HepG2 (cell line): Measurements from ENCODE around the gene INHA. TPM values are rescaled to one million over a fixed set of nuclear protein-coding genes. Genes with fewer than 3 reads are reported as not detected.

Experiments
- ATF7-NPFF ChIP-seq: sonication (generic); formaldehyde crosslinking; IDR thresholded peaks from 2 replicates; pipeline ENCODE4 v1.8.1; 2023; ENCODE audit warnings: mild to moderate bottlenecking, low read depth, missing genetic modification reagents, moderate library complexity
- DMTF1 ChIP-seq: sonication (generic); formaldehyde crosslinking; IDR thresholded peaks from 2 replicates; pipeline ENCODE4 v1.4.0; 2020; ENCODE audit warnings: mild to moderate bottlenecking, missing genetic modification reagents
- ELK4 ChIP-seq: sonication (generic); formaldehyde crosslinking; IDR thresholded peaks from 2 replicates; pipeline ENCODE4 v1.9.0; 2021; ENCODE audit warnings: missing genetic modification reagents, borderline replicate concordance
- FOXK1 ChIP-seq: sonication (generic); formaldehyde crosslinking; IDR thresholded peaks from 2 replicates; pipeline ENCODE4 v1.4.0; 2020; ENCODE audit warnings: low read depth, missing genetic modification reagents, borderline replicate concordance
- HNF1A ChIP-seq, 2 experiments: sonication (generic) in 1 of 2; formaldehyde crosslinking in 1 of 2; IDR thresholded peaks; 2 replicates each; pipeline versions ENCODE4 v1.4.0 to v1.6.1; 2016 to 2020; ENCODE audit warnings: borderline replicate concordance in 1 of 2, low read depth in 1 of 2, mild to moderate bottlenecking in 1 of 2, missing genetic modification reagents in 1 of 2
- PCBP1 ChIP-seq: fragments of 200-400 bp; formaldehyde crosslinking; IDR thresholded peaks from 2 replicates; pipeline ENCODE4 v1.6.1; 2017; ENCODE audit warnings: mild to moderate bottlenecking, low read depth, low read length, borderline replicate concordance
- POLR2A ChIP-seq, 2 experiments: IDR thresholded peaks; 2 replicates each; pipeline ENCODE4 v1.6.1; 2011; ENCODE audit warnings: low read depth in 2 of 2, low read length in 2 of 2, mild to moderate bottlenecking in 1 of 2, moderate library complexity in 1 of 2; ENCODE audit not compliant: insufficient read depth in 1 of 2
- SNAPC5 ChIP-seq: sonication (generic); formaldehyde crosslinking; IDR thresholded peaks from 2 replicates; pipeline ENCODE4 v1.8.1; 2023; ENCODE audit warnings: mild to moderate bottlenecking, missing genetic modification reagents, borderline replicate concordance
- ZBTB40 ChIP-seq, 2 experiments: fragments of 450-650 bp in 1 of 2; sonication (generic) in 1 of 2; formaldehyde crosslinking in 1 of 2; IDR thresholded peaks; 2 replicates each; pipeline versions ENCODE4 v1.6.1 to v1.8.0; 2016 to 2022; ENCODE audit warnings: antibody characterized with exemption in 1 of 2, mild to moderate bottlenecking in 1 of 2, missing genetic modification reagents in 1 of 2
- polyA plus RNA-seq, 8 experiments: library from polyadenylated mRNA; depleted of rRNA in 3 of 8; stranded (reverse) in 7 of 8; unstranded in 1 of 8; fragments of >200 nt; fragmentation: Illumina TruSeq in 4 of 8; extraction: Trizol in 4 of 8; gene quantifications; 2 replicates each; pipeline versions ENCODE4 v1.2.1 to v1.2.3, GENCODE V29; 2011 to 2016; ENCODE audit warnings: low read depth in 4 of 8, missing spikeins in 1 of 8, mixed read lengths in 1 of 8; ENCODE audit not compliant: insufficient read depth in 1 of 8
- total RNA-seq, 5 experiments: library from RNA; depleted of rRNA; stranded (reverse); fragments of >200 nt; fragmentation: Illumina TruSeq; extraction: Trizol; gene quantifications; 2 replicates each; pipeline ENCODE4 v1.2.3, GENCODE V29; 2016; ENCODE audit warnings: low read depth in 1 of 5

Gene INHA
- total and polyA plus RNA-seq, 2 of the 13 experiments (the other 11 are each of a cell fraction or from before 2014, with no cell fraction given) = 4.1 to 15.2 TPM

GRCh38 chr2:219552382-219553167 is 19.5 kb upstream of the INHA start (continued):
- TF ChIP-seq HNF1A (IDR thresholded peaks at IDR 0.05; ENCODE audit: low read depth) (no peak), HNF1A (CRISPR knock-in tag; IDR thresholded peaks at IDR 0.05; ENCODE audit: borderline replicate concordance) (peak; percentile 22; the same call in 1 of the 2 replicates), PCBP1 (no peak), SNAPC5 (CRISPR knock-in tag) (no peak), ATF7-NPFF (CRISPR knock-in tag) (peak; percentile 87), ELK4 (CRISPR knock-in tag) (no peak; the same call in 1 of the 2 replicates), DMTF1 (peak; percentile 86), POLR2A (IDR thresholded peaks at IDR 0.05; ENCODE audit: insufficient read depth in 1 of 2, low read depth in 2 of 2, low read length in 2 of 2) (no peak), FOXK1 (peak; percentile 43; the same call in 1 of the 2 replicates), ZBTB40 (IDR thresholded peaks at IDR 0.05) (no peak), ZBTB40 (CRISPR knock-in tag; IDR thresholded peaks at IDR 0.05) (peak; percentile 85)
